ENCODE measurements around the gene HIVEP3.

DNA sequence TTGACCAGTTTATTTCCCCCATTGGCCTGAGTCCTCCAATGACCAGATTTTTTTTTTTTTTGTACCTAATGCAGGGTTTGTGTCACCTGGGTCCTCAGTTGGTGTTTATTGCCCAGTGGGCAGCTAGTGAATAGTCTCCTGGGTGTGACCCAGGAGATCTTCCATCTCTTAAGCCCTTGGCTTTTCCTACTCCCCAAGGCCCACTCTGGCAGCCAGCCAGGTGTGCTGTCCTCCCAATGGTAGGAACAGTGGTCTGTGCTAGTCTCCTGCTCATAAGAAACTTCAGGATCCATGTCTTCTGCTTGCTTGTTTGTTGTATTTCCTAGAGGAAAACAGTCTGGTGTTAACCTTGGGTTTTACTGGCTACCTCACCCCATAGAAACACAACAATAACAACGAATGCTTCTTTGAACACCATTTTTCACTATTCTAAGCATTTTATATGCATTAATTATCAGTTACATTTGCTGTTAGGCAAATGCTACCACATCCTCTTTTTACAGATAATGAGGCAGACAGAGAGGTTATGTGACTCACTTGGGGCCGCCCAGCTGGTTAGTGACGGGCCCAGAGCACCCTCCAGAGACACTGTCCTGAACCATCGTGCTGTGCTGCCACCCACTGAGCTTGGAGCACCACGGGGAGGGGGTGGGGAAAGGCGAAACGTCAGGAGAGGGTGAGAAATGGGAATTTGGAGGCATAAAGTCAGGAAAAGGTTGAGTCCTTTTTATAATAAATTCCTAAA lies 107.5 kb downstream of the HIVEP3 start:
- TF ChIP-seq, protein P1, sequence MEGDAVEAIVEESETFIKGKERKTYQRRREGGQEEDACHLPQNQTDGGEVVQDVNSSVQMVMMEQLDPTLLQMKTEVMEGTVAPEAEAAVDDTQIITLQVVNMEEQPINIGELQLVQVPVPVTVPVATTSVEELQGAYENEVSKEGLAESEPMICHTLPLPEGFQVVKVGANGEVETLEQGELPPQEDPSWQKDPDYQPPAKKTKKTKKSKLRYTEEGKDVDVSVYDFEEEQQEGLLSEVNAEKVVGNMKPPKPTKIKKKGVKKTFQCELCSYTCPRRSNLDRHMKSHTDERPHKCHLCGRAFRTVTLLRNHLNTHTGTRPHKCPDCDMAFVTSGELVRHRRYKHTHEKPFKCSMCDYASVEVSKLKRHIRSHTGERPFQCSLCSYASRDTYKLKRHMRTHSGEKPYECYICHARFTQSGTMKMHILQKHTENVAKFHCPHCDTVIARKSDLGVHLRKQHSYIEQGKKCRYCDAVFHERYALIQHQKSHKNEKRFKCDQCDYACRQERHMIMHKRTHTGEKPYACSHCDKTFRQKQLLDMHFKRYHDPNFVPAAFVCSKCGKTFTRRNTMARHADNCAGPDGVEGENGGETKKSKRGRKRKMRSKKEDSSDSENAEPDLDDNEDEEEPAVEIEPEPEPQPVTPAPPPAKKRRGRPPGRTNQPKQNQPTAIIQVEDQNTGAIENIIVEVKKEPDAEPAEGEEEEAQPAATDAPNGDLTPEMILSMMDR (IDR thresholded peaks at IDR 0.05; ENCODE audit: insufficient read depth, low read depth, low read length) = no peak
- no peak for TF ChIP-seq EZH2 (IDR thresholded peaks at IDR 0.05; ENCODE audit: insufficient read depth, low read length)

Measured in astrocyte (in vitro differentiated cells and primary cell).